NCI-H460 (cell line): ENCODE data around the gene CLPX. TPM values are rescaled to one million over a fixed set of nuclear protein-coding genes. Genes with fewer than 3 reads are reported as not detected.
"Not testable (repeated sequence)": the region's sequence is repeated elsewhere in the genome, so short reads cannot be mapped to it uniquely, and the experiment has no call there.

Experiments used
- DNase-seq: peaks from one replicate; pipeline ENCODE4 v3.0.0-alpha.2; 2016; ENCODE audit warnings: low read depth; ENCODE audit errors: extremely low read depth
- polyA plus RNA-seq: library from polyadenylated mRNA; depleted of rRNA; stranded (reverse); fragments of >200 nt; gene quantifications from 2 replicates; pipeline ENCODE4 v1.2.3, GENCODE V29; 2014; cell fraction: nucleus; rRNA removed
- total RNA-seq: library from RNA; depleted of rRNA; stranded (reverse); fragments of >200 nt; shearing (Covaris generic); gene quantifications from 2 replicates; pipeline ENCODE4 v1.2.3, GENCODE V29; 2014; rRNA removed

The CLPX gene
- 42.0 and 55.4 TPM in 2 replicates for total RNA-seq
- polyA plus RNA-seq = 25.7 and 61.5 TPM in 2 replicates

- DNase-seq = peak; percentile 85
Observed at GRCh38 chr15:65184868-65185717, at the start of gene CLPX. Gene CLPX (minus strand): TSS chr15:65185342. CDS start chr15:65185153, 189 bp downstream.

GRCh38 chr15:65233696-65234095, 48.6 kb upstream of the CLPX start:
- no peak for DNase-seq

- DNase-seq = no peak
Observed at GRCh38 chr15:65232520-65232919, 47.4 kb upstream of the CLPX start.

DNA sequence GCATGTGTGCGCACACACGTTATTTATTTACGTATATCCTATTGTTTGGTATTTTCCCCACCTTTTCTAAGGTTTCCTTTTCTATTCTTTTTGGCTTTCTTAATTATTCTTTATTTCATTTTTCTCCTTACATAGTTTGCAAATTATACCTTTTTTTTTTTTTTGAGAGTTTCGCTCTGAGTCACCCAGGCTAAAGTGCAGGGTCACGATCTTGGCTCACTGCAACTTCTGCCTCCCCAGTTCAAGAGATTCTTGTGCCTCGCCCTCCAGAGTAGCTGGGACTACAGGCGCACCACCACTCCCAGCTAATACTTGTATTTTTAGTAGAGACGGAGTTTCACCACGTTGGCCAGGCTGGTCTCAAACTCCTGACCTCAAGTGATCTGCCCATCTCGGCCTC, 46.2 kb upstream of the CLPX start:
- DNase-seq = no peak

GRCh38 chr15:65226901-65227300, 41.8 kb upstream of the CLPX start:
- DNase-seq = not testable (repeated sequence)

- DNase-seq = no peak
Observed at GRCh38 chr15:65226221-65226620, 41.1 kb upstream of the CLPX start.

- DNase-seq = no peak
Observed at GRCh38 chr15:65223996-65224395, 38.9 kb upstream of the CLPX start.

GRCh38 chr15:65222891-65223290, 37.7 kb upstream of the CLPX start:
- DNase-seq = no peak

DNA sequence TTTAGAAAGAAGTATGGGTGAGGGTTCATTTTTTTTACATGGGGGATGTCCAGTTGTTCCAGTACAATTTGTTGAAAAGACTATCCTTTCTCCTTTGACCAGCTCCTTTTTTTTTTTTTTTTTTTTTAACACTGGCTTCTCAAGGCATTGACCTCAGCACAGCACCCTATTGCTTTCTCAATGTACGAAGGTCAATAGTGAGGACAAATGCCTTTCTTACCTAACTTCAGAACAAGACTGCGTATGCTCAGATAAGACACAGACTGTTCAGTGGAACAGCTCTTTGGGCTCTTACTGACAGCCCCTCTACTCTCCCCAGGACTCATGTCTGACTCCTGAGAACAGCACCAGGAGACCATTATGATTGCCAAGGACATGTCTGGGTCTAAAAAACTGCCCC, 36.6 kb upstream of the CLPX start:
- DNase-seq = no peak

GRCh38 chr15:65219137-65219536, 34.0 kb upstream of the CLPX start:
- no peak for DNase-seq

GRCh38 chr15:65217526-65218482, 32.7 kb upstream of the CLPX start:
- DNase-seq = no peak

DNA sequence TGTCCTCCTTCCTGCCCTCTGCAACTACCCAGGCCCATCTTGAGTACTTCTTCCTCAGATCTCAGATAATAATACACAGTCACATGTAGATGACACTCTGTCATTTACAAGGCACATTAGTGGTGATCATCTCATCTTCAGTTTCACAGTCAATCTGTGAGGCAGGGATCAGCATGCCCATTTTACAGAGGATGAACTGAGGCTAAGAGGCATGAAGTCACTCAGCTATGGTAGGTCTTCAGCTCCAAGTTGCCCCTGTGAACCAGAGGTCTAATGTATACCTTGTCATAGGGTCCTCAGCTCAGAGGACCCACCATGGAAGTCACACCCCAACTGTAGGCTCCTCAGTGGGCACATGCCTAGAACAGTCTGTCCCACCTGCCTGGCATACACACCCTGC, 30.4 kb upstream of the CLPX start:
- DNase-seq = no peak

- no peak for DNase-seq
Observed at GRCh38 chr15:65214010-65214409, 28.9 kb upstream of the CLPX start.

DNA sequence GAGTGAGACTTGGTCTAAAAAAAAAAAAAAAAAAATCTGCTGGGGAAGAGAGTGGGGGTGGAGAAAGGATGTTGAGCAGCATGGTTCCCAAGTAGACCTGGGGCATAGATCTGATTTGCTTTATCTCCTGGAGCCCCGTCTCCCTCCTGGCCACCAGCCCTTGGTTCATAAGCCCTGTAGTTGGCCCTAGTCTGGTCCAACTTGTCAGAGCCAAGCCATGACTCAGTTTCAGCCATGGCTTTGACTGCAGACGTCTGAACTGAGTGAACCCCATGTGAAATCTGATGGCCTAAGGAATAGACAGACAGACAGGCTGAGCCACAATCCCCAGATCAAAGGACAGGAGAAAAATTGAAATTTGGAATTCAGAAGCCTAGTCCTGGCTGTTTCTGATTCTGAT, 28.1 kb upstream of the CLPX start:
- no peak for DNase-seq

DNA sequence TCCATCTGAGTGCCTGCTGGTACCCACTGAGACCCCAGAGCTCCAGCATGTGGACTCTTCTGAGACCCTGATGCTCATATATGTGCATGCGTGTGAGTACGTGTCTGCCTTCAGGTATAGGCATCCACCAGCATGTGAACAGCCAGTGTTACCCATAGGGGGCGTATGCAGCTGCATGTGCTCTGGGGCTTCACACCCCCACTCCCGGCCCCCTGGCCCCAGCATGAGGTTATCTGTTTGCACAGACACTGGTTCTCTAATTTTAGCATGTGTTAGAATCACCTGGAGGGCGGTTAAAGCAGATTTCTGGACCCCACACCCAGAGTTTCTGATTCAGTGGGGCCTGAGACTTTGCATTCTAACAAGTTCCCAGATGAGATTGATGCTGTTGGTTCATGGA, 27.0 kb upstream of the CLPX start:
- DNase-seq = no peak

- DNase-seq = no peak
Observed at GRCh38 chr15:65211482-65211982, 26.4 kb upstream of the CLPX start.

DNA sequence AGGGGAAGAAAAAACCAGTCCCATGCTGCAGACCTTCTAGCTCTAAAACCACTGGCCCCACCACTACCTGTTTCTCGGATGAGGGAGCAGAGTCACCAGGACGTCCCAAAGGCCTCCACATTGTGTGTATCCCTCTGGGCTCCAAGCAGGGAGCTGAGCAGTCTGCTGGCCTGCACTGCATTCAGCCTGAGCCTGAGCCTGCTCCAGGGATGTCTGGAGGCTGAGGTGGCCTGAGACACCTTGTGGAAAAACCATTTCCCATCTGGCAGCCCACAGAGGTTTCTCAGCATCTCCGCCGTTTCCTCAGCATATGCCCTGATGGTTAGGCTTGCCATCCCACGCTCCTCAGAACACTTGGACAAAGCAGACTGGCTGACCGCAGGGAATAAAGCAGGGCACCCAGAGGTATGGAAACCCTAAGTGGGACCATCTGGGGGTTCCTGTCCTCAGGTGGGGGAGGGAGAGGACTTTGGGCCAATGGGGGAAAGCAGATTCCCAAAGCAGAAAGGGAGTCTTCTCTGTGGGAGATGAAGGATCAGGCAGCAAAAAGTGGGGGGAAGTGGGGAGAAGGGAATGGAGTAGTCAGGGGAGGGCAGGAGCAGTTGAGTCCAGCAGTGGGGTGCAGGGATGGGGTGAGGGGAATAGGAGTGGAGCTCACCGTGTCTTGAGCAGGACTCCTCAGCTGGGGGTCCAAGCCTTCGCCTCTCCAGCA, 25.8 kb upstream of the CLPX start, which contains the start of gene CILP:
Gene CILP (minus strand): TSS at position 704 of the 712 bp plus-strand sequence. CDS start 1,718 bp downstream, outside the sequence.
- no peak for DNase-seq

- no peak for DNase-seq
Observed at GRCh38 chr15:65209701-65210643, 24.8 kb upstream of the CLPX start.

GRCh38 chr15:65208647-65209046, 23.5 kb upstream of the CLPX start:
- DNase-seq = no peak
